Activated CD8-positive, alpha-beta T cell treated with anti-CD3 and anti-CD28 coated beads for 36 hours (primary cell): ENCODE results near the gene ABCC6. TPM values are rescaled to one million over a fixed set of nuclear protein-coding genes. Genes with fewer than 3 reads are reported as not detected.
"Not testable (repeated sequence)": the region's sequence is repeated elsewhere in the genome, so short reads cannot be mapped to it uniquely, and the experiment has no call there.

Experiments used
- ATAC-seq: fragments of 200-7000 bp; cut with Tn5 transposase; one replicate; pipeline ENCODE4 v1.10.0; 2021; ENCODE audit warnings: mild to moderate bottlenecking, moderate library complexity
- CTCF ChIA-PET: fragments of 350-600 bp; sonication (Branson Sonifier 250); formaldehyde crosslinking; loops from one replicate; lab custom pipeline; 2021; ENCODE audit warnings: antibody characterized with exemption; lab: Charles Lee
- POLR2A ChIA-PET: fragments of 350-600 bp; sonication (Branson Sonifier 250); formaldehyde crosslinking; loops from one replicate; lab custom pipeline; 2021; ENCODE audit warnings: antibody characterized with exemption; lab: Charles Lee
- DNase-seq: peaks from one replicate; pipeline ENCODE4 v3.0.0-alpha.2; 2020
- H3K27ac Mint-ChIP-seq: one replicate; pipeline ENCODE4 v1.8.0; 2021; ENCODE audit warnings: mild to moderate bottlenecking, mixed read lengths
- H3K27me3 Mint-ChIP-seq: one replicate; pipeline ENCODE4 v1.8.0; 2021; ENCODE audit warnings: mixed read lengths
- H3K36me3 Mint-ChIP-seq: one replicate; pipeline ENCODE4 v1.8.0; 2021; ENCODE audit warnings: low read depth, mixed read lengths
- H3K4me1 Mint-ChIP-seq: one replicate; pipeline ENCODE4 v1.8.0; 2021; ENCODE audit warnings: low read depth, mixed read lengths
- H3K4me3 Mint-ChIP-seq: one replicate; pipeline ENCODE4 v1.8.0; 2021; ENCODE audit warnings: mild to moderate bottlenecking, moderate library complexity, mixed read lengths
- H3K9me3 Mint-ChIP-seq: one replicate; pipeline ENCODE4 v1.8.0; 2021; ENCODE audit warnings: mixed read lengths
- intact Hi-C: fragments of 100-400 bp; cut with micrococcal nuclease; formaldehyde crosslinking; loops from one replicate; pipeline ENCODE4 v1.10.0; 2022
- total RNA-seq, 2 experiments: library from RNA; stranded (reverse); gene quantifications; one replicate each; pipeline ENCODE4 v1.2.3, GENCODE V29; 2021
- TF ChIP-seq, protein P1 (sequence below): fragments of 200-600 bp; IDR thresholded peaks from one replicate; pipeline ENCODE4 v1.8.0; 2022; ENCODE audit warnings: antibody characterized with exemption, mild to moderate bottlenecking

Gene ABCC6
- total RNA-seq, 2 experiments from 2014 or later: not detected

DNA sequence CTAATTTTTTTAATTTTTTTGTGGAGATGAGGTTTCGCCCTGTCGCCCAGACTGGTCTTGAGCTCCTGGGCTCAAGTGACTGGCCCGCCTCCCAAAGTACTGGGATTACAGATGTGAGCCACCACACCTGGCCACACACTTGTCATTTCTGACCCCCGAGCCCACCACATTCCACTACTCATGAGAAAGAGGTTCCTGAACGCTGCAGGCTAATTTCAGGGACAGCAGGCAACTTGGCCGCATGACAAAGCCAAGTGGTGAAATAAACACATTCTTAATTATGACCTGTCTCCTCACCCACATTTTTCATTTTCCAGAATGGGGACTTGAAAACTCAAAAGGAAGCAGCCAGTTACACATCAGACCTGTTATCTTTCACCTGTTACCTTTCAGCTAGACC is 114.5 kb downstream of the ABCC6 start:
- POLR2A ChIA-PET: no interaction called here
- peaks cover 60% of the 10 kb centered on the region for H3K36me3 Mint-ChIP-seq
- intact Hi-C loops: no loop called here
- no peaks in the 10 kb centered on the region for H3K9me3 Mint-ChIP-seq
- H3K4me1 Mint-ChIP-seq: no peaks in the 10 kb centered on the region
- ATAC-seq (no peak), DNase-seq (no peak)
- no peak overlapping the region for H3K27ac Mint-ChIP-seq
- no peaks in the 10 kb centered on the region for H3K27me3 Mint-ChIP-seq
- CTCF ChIA-PET: no interaction called here
- H3K4me3 Mint-ChIP-seq: no peak overlapping the region
- TF ChIP-seq, protein P1, sequence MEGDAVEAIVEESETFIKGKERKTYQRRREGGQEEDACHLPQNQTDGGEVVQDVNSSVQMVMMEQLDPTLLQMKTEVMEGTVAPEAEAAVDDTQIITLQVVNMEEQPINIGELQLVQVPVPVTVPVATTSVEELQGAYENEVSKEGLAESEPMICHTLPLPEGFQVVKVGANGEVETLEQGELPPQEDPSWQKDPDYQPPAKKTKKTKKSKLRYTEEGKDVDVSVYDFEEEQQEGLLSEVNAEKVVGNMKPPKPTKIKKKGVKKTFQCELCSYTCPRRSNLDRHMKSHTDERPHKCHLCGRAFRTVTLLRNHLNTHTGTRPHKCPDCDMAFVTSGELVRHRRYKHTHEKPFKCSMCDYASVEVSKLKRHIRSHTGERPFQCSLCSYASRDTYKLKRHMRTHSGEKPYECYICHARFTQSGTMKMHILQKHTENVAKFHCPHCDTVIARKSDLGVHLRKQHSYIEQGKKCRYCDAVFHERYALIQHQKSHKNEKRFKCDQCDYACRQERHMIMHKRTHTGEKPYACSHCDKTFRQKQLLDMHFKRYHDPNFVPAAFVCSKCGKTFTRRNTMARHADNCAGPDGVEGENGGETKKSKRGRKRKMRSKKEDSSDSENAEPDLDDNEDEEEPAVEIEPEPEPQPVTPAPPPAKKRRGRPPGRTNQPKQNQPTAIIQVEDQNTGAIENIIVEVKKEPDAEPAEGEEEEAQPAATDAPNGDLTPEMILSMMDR: no peak

DNA sequence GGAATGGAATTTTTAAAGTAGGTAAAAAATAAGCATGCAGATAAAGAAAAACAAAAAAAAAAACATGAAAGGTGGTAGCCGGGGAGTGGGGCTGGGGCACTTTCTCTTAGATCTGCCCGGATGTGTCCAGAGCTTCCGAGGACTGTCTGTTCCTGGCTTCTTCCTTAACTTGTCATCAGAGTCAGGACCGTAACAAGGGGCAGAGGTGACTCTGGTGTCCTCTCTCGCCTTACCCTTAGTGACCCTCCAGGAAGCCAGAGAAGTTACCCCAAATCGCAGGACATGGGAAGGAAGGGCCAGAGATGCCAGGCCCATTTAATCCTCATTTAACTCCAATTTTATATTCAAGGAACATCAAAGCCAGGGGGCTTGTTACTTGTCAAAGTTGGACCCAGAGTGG is 115.5 kb downstream of the ABCC6 start:
- no peak overlapping the region for H3K4me3 Mint-ChIP-seq
- no peaks in the 10 kb centered on the region for H3K4me1 Mint-ChIP-seq
- DNase-seq (no peak), ATAC-seq (no peak)
- no peaks in the 10 kb centered on the region for H3K27me3 Mint-ChIP-seq
- no peak overlapping the region for H3K27ac Mint-ChIP-seq
- POLR2A ChIA-PET: no interaction called here
- peaks cover 55% of the 10 kb centered on the region for H3K36me3 Mint-ChIP-seq
- CTCF ChIA-PET: interaction anchor here (0.7 to 0.9 kb wide), 2 partner anchors 19 to 63 kb away, joined by 3 read pairs; no protein-coding TSS in a partner anchor
- intact Hi-C loops: no loop called here
- TF ChIP-seq, protein P1: no peak
- H3K9me3 Mint-ChIP-seq: no peaks in the 10 kb centered on the region

DNA sequence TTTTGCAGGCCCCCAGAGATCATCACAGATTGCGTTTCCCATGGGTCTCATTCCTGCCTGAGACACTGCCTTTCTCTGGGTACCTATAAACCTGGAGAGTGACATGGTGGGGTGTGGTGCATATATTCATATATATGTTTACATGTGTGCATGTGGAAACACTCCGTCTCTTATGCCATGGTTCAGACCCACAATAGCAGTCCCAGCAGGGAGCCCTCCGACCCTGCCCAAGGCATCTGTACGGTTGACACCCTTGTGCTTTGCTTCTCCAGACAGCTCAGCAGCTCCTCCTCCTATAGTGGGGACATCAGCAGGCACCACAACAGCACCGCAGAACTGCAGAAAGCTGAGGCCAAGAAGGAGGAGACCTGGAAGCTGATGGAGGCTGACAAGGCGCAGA is 116.8 kb downstream of the ABCC6 start:
- Mint-ChIP-seq H3K4me3 (no peak overlapping the region), H3K36me3 (peaks cover 55% of the 10 kb centered on the region), H3K27ac (no peak overlapping the region), H3K9me3 (no peaks in the 10 kb centered on the region), H3K27me3 (no peaks in the 10 kb centered on the region), H3K4me1 (no peaks in the 10 kb centered on the region)
- POLR2A ChIA-PET: no interaction called here
- no peak for ATAC-seq
- CTCF ChIA-PET: no interaction called here
- TF ChIP-seq, protein P1: no peak
- DNase-seq: no peak
- intact Hi-C loops: no loop called here

DNA sequence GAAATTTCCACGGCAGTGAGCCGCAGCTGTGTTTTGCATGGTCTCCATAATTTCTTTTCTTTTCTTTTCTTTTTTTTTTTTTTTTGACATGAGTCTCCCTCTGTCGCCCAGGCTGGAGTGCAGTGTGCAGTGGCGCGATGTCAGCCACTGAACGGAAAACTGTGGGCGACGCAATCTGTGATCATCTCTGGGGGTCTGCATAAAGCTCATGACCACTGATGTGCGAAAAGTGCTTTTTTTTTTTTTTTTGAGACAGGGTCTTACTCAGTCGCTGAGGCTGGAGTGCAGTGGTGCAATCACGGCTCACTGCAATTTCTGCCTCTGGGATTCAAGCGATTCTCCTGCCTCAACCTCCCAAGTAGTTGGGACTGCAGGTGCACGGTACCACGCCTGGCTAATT is 117.6 kb downstream of the ABCC6 start:
- Mint-ChIP-seq H3K9me3 (no peaks in the 10 kb centered on the region), H3K4me3 (no peak overlapping the region), H3K36me3 (peaks cover 52% of the 10 kb centered on the region), H3K27me3 (no peaks in the 10 kb centered on the region), H3K4me1 (no peaks in the 10 kb centered on the region), H3K27ac (no peak overlapping the region)
- TF ChIP-seq, protein P1: no peak
- DNase-seq: no peak
- ChIA-PET POLR2A (no interaction called here), CTCF (interaction anchor here (0.8 kb wide), 1 partner anchor 9 kb away, joined by 3 read pairs; no protein-coding TSS in a partner anchor)
- ATAC-seq: no peak
- intact Hi-C loops: no loop called here

DNA sequence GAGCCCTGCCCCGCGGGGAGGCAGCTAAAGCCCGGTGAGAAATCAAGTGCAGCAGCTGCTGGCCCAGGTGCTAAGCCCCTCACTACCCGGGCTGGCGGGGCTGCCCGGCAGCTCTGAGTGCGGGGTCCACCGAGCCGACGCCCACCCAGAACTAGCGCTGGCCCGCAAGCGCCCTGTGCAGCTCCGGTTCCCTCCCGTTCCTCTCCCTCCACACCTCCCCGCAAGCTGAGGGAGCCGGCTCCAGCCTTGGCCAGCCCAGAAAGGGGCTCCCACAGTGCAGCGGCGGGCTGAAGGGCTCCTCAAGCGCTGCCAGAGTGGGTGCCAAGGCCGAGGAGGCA is 118.5 kb downstream of the ABCC6 start:
- H3K27ac Mint-ChIP-seq, intact Hi-C loops, H3K4me1 Mint-ChIP-seq, H3K4me3 Mint-ChIP-seq, ATAC-seq, H3K27me3 Mint-ChIP-seq, H3K9me3 Mint-ChIP-seq, CTCF ChIA-PET, POLR2A ChIA-PET, DNase-seq: not testable (repeated sequence)
- peaks cover 50% of the 10 kb centered on the region for H3K36me3 Mint-ChIP-seq

DNA sequence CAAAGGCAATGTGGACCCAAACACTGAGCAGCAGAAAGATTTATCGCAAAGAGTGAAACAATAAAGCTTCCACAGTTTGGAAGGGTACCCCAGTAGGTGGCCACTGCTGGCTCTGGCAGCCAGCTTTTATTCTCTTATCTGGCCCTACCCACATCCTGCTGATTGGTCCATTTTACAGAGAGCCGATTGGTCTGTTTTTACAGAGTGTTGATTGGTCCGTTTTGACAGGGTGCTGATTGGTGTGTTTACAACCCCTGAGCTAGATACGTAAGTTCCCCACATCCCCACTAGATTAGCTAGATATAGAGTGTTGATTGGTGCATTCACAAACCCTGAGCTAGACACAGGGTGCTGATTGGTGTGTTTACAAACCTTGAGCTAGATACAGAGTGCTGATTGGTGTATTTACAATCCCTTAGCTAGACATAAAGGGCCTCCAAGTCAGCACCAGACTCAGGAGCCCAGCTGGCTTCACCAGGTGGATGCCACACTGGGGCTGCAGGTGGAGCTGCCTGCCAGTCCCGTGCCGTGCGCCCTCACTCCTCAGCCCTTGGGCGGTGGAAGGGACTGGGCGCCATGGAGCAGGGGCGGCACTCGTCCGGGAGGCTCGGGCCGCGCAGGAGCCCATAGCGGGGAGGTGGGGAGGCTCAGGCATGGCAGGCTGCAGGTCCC is 119.0 kb downstream of the ABCC6 start:
- H3K27ac Mint-ChIP-seq, H3K4me1 Mint-ChIP-seq, H3K4me3 Mint-ChIP-seq, ATAC-seq, H3K27me3 Mint-ChIP-seq, POLR2A ChIA-PET, H3K9me3 Mint-ChIP-seq, CTCF ChIA-PET, DNase-seq, intact Hi-C loops: not testable (repeated sequence)
- H3K36me3 Mint-ChIP-seq: peaks cover 45% of the 10 kb centered on the region
